Measurements from ENCODE around the gene RPAP3. TPM values are rescaled to one million over a fixed set of nuclear protein-coding genes. Genes with fewer than 3 reads are reported as not detected.
A peak's percentile ranks its signal among the peaks of the same experiment; 100 is the strongest.

The RPAP3 gene
- total RNA-seq, 2 donors from 2014 or later: 14.7 to 17.8 TPM

GRCh38 chr12:47744778-47745436 lies 39.1 kb upstream of the RPAP3 start:
- ATAC-seq: no peak
- intact Hi-C loops (cut with DNase I, micrococcal nuclease): no loop called here
- no peak for DNase-seq

GRCh38 chr12:47744005-47744651 lies 38.3 kb upstream of the RPAP3 start:
- intact Hi-C loops (cut with DNase I, micrococcal nuclease): no loop called here

GRCh38 chr12:47743311-47743860 lies 37.6 kb upstream of the RPAP3 start:
- intact Hi-C loops (cut with DNase I, micrococcal nuclease): no loop called here
- no peak for DNase-seq

More at GRCh38 chr12:47744005-47744651, 38.3 kb upstream of the RPAP3 start:
- peak; percentile 76 for ATAC-seq
- peak; percentile 69 to 85 for DNase-seq

GRCh38 chr12:47742253-47742825 lies 36.5 kb upstream of the RPAP3 start:
- ATAC-seq (peak; percentile 47), DNase-seq (peak in 1 of 2 donors; percentile 69)
- intact Hi-C loops (cut with DNase I, micrococcal nuclease): no loop called here

More at GRCh38 chr12:47743311-47743860, 37.6 kb upstream of the RPAP3 start:
- no peak for ATAC-seq

GRCh38 chr12:47741340-47741703 lies 35.5 kb upstream of the RPAP3 start:
- intact Hi-C loops (cut with DNase I, micrococcal nuclease): no loop called here
- ATAC-seq (peak; percentile 57), DNase-seq (peak; percentile 88 to 89)

GRCh38 chr12:47740606-47741339 lies 34.9 kb upstream of the RPAP3 start:
- no peak for DNase-seq
- ATAC-seq: no peak
- intact Hi-C loops (cut with DNase I, micrococcal nuclease): no loop called here

GRCh38 chr12:47739979-47740378 lies 34.1 kb upstream of the RPAP3 start:
- DNase-seq (peak; percentile 56 to 65), ATAC-seq (peak; percentile 58)
- intact Hi-C loops (cut with DNase I, micrococcal nuclease): no loop called here

GRCh38 chr12:47739297-47739696 lies 33.5 kb upstream of the RPAP3 start:
- ATAC-seq: no peak

GRCh38 chr12:47737936-47738594 lies 32.2 kb upstream of the RPAP3 start:
- intact Hi-C loops (cut with DNase I, micrococcal nuclease): no loop called here
- DNase-seq (no peak), ATAC-seq (no peak)

More at GRCh38 chr12:47739297-47739696, 33.5 kb upstream of the RPAP3 start:
- DNase-seq: no peak
- intact Hi-C loops (cut with DNase I, micrococcal nuclease): no loop called here

GRCh38 chr12:47736877-47737676 lies 31.2 kb upstream of the RPAP3 start:
- intact Hi-C loops (cut with DNase I, micrococcal nuclease): no loop called here
- DNase-seq (peak; percentile 67 to 74), ATAC-seq (peak; percentile 54)

GRCh38 chr12:47736216-47736615 lies 30.4 kb upstream of the RPAP3 start:
- intact Hi-C loops (cut with DNase I, micrococcal nuclease): no loop called here
- DNase-seq (no peak), ATAC-seq (peak; percentile 64)

- no peak for ATAC-seq
- intact Hi-C loops (cut with DNase I, micrococcal nuclease): no loop called here
Observed at GRCh38 chr12:47735649-47736048, 29.8 kb upstream of the RPAP3 start.

GRCh38 chr12:47734725-47735480 lies 29.1 kb upstream of the RPAP3 start:
- DNase-seq: no peak
- intact Hi-C loops (cut with DNase I, micrococcal nuclease): no loop called here

More at GRCh38 chr12:47735649-47736048, 29.8 kb upstream of the RPAP3 start:
- no peak for DNase-seq

GRCh38 chr12:47733142-47733541 lies 27.3 kb upstream of the RPAP3 start:
- DNase-seq (no peak), ATAC-seq (no peak)
- intact Hi-C loops (cut with DNase I, micrococcal nuclease): no loop called here

More at GRCh38 chr12:47734725-47735480, 29.1 kb upstream of the RPAP3 start:
- no peak for ATAC-seq

GRCh38 chr12:47732504-47732903 lies 26.7 kb upstream of the RPAP3 start:
- DNase-seq: no peak
- ATAC-seq: no peak
- intact Hi-C loops (cut with DNase I, micrococcal nuclease): no loop called here

GRCh38 chr12:47731723-47732122 lies 25.9 kb upstream of the RPAP3 start:
- intact Hi-C loops (cut with DNase I, micrococcal nuclease): no loop called here
- ATAC-seq: no peak
- no peak for DNase-seq

GRCh38 chr12:47730341-47730744 lies 24.5 kb upstream of the RPAP3 start:
- ATAC-seq: no peak
- no peak for DNase-seq
- intact Hi-C loops (cut with DNase I, micrococcal nuclease): no loop called here

Data from left colon (tissue), 2 donors.